ENCODE data around the gene DDO.

GRCh38 chr6:110357664-110358552 is 57.5 kb downstream of the DDO start, which contains the start of gene METTL24:
- TF ChIP-seq CTCF (conservative IDR thresholded peaks at IDR 0.05; ENCODE audit: low read depth in 2 of 2) (no peak), EZH2 (IDR thresholded peaks at IDR 0.05; ENCODE audit: low read depth, unreplicated experiment) (no peak), EZH2phosphoT487 (IDR thresholded peaks at IDR 0.05; ENCODE audit: unreplicated experiment) (no peak), REST (IDR thresholded peaks at IDR 0.05; ENCODE audit: unreplicated experiment) (no peak), ETS1 (IDR thresholded peaks at IDR 0.05) (no peak), ZNF114 (CRISPR knock-in tag; IDR thresholded peaks at IDR 0.05) (no peak), JUNB (IDR thresholded peaks at IDR 0.05; ENCODE audit: unreplicated experiment) (no peak)
